DOHH2 (cell line): ENCODE measurements around the gene MTX2.

Experiments used
- H3F3A ChIP-seq: fragments of 200-600 bp; sonication (generic), shearing (Covaris generic); 2 replicates; pipeline ENCODE4 v1.6.0; 2016; ENCODE audit warnings: antibody characterized with exemption, mild to moderate bottlenecking; ENCODE audit not compliant: control insufficient read depth, insufficient read depth
- H3K27ac ChIP-seq: fragments of 200-600 bp; sonication (generic); 2 replicates; pipeline ENCODE4 v1.5.1; 2014; ENCODE audit warnings: low read depth, mild to moderate bottlenecking, low read length, moderate library complexity
- H3K27me3 ChIP-seq: fragments of 200-600 bp; sonication (generic); 2 replicates; pipeline ENCODE4 v1.6.1; 2014; ENCODE audit warnings: mild to moderate bottlenecking, low read length, mixed read lengths; ENCODE audit not compliant: control insufficient read depth
- H3K36me3 ChIP-seq: fragments of 200-600 bp; sonication (generic); 2 replicates; pipeline ENCODE4 v1.6.1; 2014; ENCODE audit warnings: mild to moderate bottlenecking, low read length, moderate library complexity, mixed read lengths; ENCODE audit not compliant: control insufficient read depth
- H3K4me1 ChIP-seq: fragments of 200-600 bp; sonication (generic); 2 replicates; pipeline ENCODE4 v1.6.1; 2014; ENCODE audit warnings: mild to moderate bottlenecking, low read length, mixed read lengths; ENCODE audit not compliant: control insufficient read depth
- H3K4me2 ChIP-seq: fragments of 200-600 bp; sonication (generic); 2 replicates; pipeline ENCODE4 v1.6.0; 2014; ENCODE audit warnings: mild to moderate bottlenecking, low read length, moderate library complexity
- H3K4me3 ChIP-seq: fragments of 200-600 bp; sonication (generic); 2 replicates; pipeline ENCODE4 v1.5.1; 2014; ENCODE audit warnings: mild to moderate bottlenecking, low read length, mixed read lengths
- H3K79me2 ChIP-seq: fragments of 200-600 bp; sonication (generic); 2 replicates; pipeline ENCODE4 v1.6.1; 2014; ENCODE audit warnings: mild to moderate bottlenecking, low read length, mixed read lengths; ENCODE audit not compliant: control insufficient read depth
- H3K9me2 ChIP-seq: fragments of 200-600 bp; sonication (generic); replicated peaks from 2 replicates; pipeline ENCODE4 v1.6.1; 2014; ENCODE audit warnings: mild to moderate bottlenecking, low read length, mixed read lengths; ENCODE audit not compliant: control insufficient read depth
- H3K9me3 ChIP-seq: fragments of 200-600 bp; sonication (generic); 2 replicates; pipeline ENCODE4 v1.6.1; 2014; ENCODE audit warnings: antibody characterized with exemption, low read length, mixed read lengths; ENCODE audit not compliant: control insufficient read depth, insufficient read depth
- H4K20me1 ChIP-seq: fragments of 200-600 bp; sonication (generic); 2 replicates; pipeline ENCODE4 v1.6.0; 2014; ENCODE audit warnings: low read depth, mild to moderate bottlenecking, antibody characterized with exemption, low read length, moderate library complexity; ENCODE audit not compliant: control insufficient read depth, insufficient read depth
- EZH2phosphoT487 ChIP-seq: fragments of 200-600 bp; sonication (generic); IDR thresholded peaks from 2 replicates; pipeline ENCODE4 v1.6.1; 2017; ENCODE audit warnings: borderline replicate concordance, mild to moderate bottlenecking, antibody characterized with exemption, low read length, moderate library complexity, mixed read lengths
- TF ChIP-seq, protein P1 (sequence below): fragments of 200-600 bp; sonication (generic); IDR thresholded peaks from one replicate; pipeline ENCODE4 v1.5.1; 2014; ENCODE audit warnings: antibody characterized with exemption, mild to moderate bottlenecking, low read depth, low read length; ENCODE audit not compliant: poor library complexity, severe bottlenecking

Gene MTX2

DNA sequence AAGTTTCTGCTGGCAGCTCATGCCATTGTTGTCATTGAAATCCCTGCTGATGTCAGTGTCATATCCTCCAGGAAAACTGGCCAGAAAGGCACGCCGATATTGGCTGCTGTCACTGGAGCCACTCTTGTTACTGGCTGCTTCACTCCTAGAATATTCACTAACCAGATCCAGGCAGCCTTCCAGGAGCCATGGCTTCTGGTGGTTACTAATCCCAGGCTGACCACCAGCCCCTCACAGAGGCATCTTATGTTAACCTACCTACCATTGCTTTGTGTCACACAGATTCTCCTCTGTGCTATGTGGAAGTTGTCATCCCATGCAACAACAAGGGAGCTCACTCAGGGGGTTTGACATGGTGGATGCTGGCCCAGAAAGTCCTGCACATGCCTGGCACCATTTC, 27.0 kb upstream of the MTX2 start:
- Histone ChIP-seq H3K4me1 (no peaks in the 10 kb centered on the region), H3F3A (no peaks in the 10 kb centered on the region), H3K27ac (no peak overlapping the region), H3K9me2 (no peaks in the 10 kb centered on the region), H3K9me3 (no peaks in the 10 kb centered on the region), H3K36me3 (no peaks in the 10 kb centered on the region), H3K4me3 (no peak overlapping the region), H4K20me1 (no peaks in the 10 kb centered on the region), H3K79me2 (no peaks in the 10 kb centered on the region), H3K4me2 (no peak overlapping the region), H3K27me3 (no peaks in the 10 kb centered on the region)
- TF ChIP-seq EZH2phosphoT487, result no peak
- TF ChIP-seq, protein P1, sequence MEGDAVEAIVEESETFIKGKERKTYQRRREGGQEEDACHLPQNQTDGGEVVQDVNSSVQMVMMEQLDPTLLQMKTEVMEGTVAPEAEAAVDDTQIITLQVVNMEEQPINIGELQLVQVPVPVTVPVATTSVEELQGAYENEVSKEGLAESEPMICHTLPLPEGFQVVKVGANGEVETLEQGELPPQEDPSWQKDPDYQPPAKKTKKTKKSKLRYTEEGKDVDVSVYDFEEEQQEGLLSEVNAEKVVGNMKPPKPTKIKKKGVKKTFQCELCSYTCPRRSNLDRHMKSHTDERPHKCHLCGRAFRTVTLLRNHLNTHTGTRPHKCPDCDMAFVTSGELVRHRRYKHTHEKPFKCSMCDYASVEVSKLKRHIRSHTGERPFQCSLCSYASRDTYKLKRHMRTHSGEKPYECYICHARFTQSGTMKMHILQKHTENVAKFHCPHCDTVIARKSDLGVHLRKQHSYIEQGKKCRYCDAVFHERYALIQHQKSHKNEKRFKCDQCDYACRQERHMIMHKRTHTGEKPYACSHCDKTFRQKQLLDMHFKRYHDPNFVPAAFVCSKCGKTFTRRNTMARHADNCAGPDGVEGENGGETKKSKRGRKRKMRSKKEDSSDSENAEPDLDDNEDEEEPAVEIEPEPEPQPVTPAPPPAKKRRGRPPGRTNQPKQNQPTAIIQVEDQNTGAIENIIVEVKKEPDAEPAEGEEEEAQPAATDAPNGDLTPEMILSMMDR, result no peak

DNA sequence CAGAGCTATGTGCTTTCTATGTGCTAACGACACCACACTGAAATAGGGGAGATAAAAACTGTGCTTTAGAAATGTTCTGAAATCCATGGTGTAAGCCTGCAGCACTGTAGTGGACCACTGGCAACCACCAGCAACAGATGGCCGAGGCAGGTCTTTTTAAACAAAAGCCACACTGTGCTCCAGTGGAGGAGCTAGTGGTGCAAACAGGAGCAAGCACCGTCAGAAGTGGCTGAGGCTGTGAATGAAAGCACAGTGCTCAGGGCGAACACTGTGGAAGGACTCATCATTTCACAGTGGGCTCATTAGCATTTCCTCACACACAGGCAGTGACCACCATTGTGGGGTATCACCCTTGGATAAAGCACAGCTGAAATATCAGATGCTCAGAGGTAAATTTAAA, 22.9 kb upstream of the MTX2 start:
- TF ChIP-seq, protein P1, result no peak
- no peak for TF ChIP-seq EZH2phosphoT487
- Histone ChIP-seq H4K20me1 (no peaks in the 10 kb centered on the region), H3K9me3 (no peaks in the 10 kb centered on the region), H3K4me3 (no peak overlapping the region), H3F3A (no peaks in the 10 kb centered on the region), H3K9me2 (no peaks in the 10 kb centered on the region; the same call in 1 of the 2 replicates), H3K27ac (no peak overlapping the region), H3K4me2 (no peak overlapping the region), H3K36me3 (no peaks in the 10 kb centered on the region), H3K79me2 (no peaks in the 10 kb centered on the region), H3K4me1 (no peaks in the 10 kb centered on the region), H3K27me3 (no peaks in the 10 kb centered on the region)

DNA sequence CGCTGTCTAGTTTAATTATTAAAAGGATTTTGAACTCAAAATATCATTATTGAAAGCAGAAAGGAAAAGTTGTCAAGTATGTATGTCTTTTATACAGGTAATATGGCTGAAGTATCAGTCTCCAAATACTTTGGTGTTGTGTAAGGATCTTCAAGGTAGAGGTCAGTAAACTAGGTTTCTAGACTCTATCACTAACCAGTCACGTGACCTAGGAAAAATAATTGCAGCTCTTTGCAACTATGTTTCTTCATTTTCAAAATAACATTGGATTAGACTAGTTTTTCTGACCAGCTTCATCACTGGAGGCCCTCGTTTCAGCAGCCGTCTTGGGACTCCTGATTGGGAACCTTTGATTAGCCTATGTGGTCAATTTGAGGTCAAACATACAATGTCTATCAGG, 21.4 kb upstream of the MTX2 start:
- Histone ChIP-seq H3K4me3 (no peak overlapping the region), H4K20me1 (no peaks in the 10 kb centered on the region), H3K9me3 (no peaks in the 10 kb centered on the region), H3K27me3 (no peaks in the 10 kb centered on the region), H3K36me3 (no peaks in the 10 kb centered on the region), H3K79me2 (no peaks in the 10 kb centered on the region), H3F3A (no peaks in the 10 kb centered on the region), H3K27ac (no peak overlapping the region), H3K9me2 (no peaks in the 10 kb centered on the region; the same call in 1 of the 2 replicates), H3K4me1 (no peaks in the 10 kb centered on the region), H3K4me2 (no peak overlapping the region)
- TF ChIP-seq, protein P1, result no peak
- no peak for TF ChIP-seq EZH2phosphoT487

DNA sequence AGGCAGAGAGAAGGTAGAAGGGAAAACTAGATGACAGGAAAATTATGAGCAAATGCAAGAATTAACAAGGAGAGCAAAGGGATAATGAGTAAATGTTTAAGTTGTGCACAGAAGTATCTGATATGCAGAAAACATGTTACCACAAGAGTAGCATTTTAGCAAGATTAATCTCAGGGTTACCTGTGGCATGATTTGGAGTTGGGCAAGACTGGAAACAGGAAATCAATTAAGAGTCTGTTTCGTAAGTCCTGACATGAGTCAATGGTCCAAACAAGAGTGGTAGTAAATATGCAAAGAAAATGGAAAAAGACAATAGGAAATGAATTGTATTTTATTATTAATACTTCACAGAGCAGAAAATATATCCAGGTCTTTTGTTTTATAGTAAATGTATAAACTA, 17.3 kb upstream of the MTX2 start:
- Histone ChIP-seq H3K9me3 (no peaks in the 10 kb centered on the region), H3K36me3 (no peaks in the 10 kb centered on the region), H3F3A (no peaks in the 10 kb centered on the region), H3K4me3 (no peak overlapping the region), H3K27me3 (no peaks in the 10 kb centered on the region), H3K4me2 (no peak overlapping the region), H3K9me2 (no peaks in the 10 kb centered on the region; the same call in 1 of the 2 replicates), H3K4me1 (no peaks in the 10 kb centered on the region), H4K20me1 (no peaks in the 10 kb centered on the region), H3K27ac (no peak overlapping the region), H3K79me2 (no peaks in the 10 kb centered on the region)
- TF ChIP-seq, protein P1, result no peak
- no peak for TF ChIP-seq EZH2phosphoT487
